ENCODE measurements around the gene SARDH. TPM values are rescaled to one million over a fixed set of nuclear protein-coding genes. Genes with fewer than 3 reads are reported as not detected.

The SARDH gene
- total RNA-seq, 5 donors from 2014 or later (not counting 1 experiment from before 2014, with no cell fraction given), result 8.8 to 34.4 (median 23.8) TPM

DNA sequence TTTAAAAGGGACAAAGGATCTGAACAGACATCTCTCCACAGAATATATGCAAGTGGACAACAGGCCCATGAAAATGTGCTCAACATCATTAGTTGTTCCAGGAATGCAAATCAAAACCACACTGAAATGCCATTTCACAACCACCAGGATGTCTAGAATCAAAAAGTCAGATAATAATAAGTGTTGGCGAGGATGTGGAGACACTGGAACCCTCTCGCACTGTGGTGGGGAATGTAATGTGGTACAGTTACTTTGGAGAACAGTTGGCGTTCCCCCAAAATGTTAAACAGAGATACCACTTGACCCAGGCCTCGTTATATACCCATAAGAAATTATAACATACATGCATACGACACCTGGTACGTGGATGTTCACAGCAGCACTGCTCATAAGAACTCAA lies 38.6 kb downstream of the SARDH start:
- peak overlapping the region in 2 of 3 donors; percentile 25 to 85 for H3K4me3 Mint-ChIP-seq
- Histone ChIP-seq H3K27me3 (replicated peaks in 1 of 2; ENCODE audit: control insufficient read depth in 2 of 2, extremely low read depth in 1 of 2, insufficient read depth in 2 of 2, low read length in 1 of 2) (peaks cover 0 to 4% of the 10 kb centered on the region in 2 experiments), H3K27ac (ENCODE audit: low read length) (no peak overlapping the region), H3K36me3 (ENCODE audit: control insufficient read depth in 2 of 2, extremely low read depth in 1 of 2, insufficient read depth in 1 of 2, low read length in 1 of 2) (peaks cover 0 to 3% of the 10 kb centered on the region in 2 donors), H3K4me1 (ENCODE audit: control insufficient read depth in 1 of 2, extremely low read depth in 1 of 2, insufficient read depth in 2 of 2, low read length in 2 of 2) (peaks cover 53 to 58% of the 10 kb centered on the region in 2 experiments), H3K4me3 (ENCODE audit: control insufficient read depth in 1 of 2, extremely low read depth in 1 of 2, low read length in 1 of 2) (no peak overlapping the region), H3K9me3 (no peaks in the 10 kb centered on the region)
- ATAC-seq (replicated peaks in 1 of 4) (no peak), DNase-seq (no peak)
- ChIA-PET POLR2A (no interaction called here), CTCF (no interaction called here)
- H3K36me3 Mint-ChIP-seq, result peaks cover 4% of the 10 kb centered on the region
- H3K27ac Mint-ChIP-seq, result peak overlapping the region; percentile 57 to 82
- peaks cover 53 to 65% (median 55%) of the 10 kb centered on the region in 3 donors for H3K4me1 Mint-ChIP-seq
- no peaks in the 10 kb centered on the region for H3K27me3 Mint-ChIP-seq
- peaks cover 0 to 3% (median 0%) of the 10 kb centered on the region in 3 donors for H3K9me3 Mint-ChIP-seq
- no CpG with 5 or more reads among the region's 6 CpGs for WGBS (ENCODE audit: insufficient coverage)

DNA sequence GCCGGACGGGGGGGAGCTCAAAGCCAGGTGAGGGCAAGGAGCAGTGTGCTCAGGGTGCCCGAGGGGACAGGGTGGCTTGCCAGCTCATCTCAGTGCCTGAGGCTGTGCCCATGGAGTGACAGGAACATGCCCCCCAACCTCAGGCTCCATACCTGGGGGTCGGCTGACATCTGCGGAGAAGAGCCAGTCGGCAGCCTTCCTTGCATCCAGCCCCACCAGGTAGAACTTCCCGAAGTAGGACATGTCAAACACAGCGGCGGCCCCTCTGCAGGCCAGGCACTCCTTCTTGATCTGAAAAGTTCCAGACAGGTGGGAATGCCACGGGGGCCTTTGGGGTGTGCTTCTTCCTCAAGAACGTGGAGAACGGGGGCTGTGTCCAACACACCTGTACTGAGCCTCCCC lies 42.1 kb downstream of the SARDH start:
- H3K27ac ChIP-seq (ENCODE audit: low read length), result no peak overlapping the region
- Mint-ChIP-seq H3K9me3 (peaks cover 0 to 3% (median 0%) of the 10 kb centered on the region in 3 donors), H3K27ac (no peak overlapping the region), H3K4me3 (no peak overlapping the region), H3K36me3 (peaks cover 15% of the 10 kb centered on the region), H3K4me1 (peaks cover 38 to 46% (median 46%) of the 10 kb centered on the region in 3 donors), H3K27me3 (no peaks in the 10 kb centered on the region)
- no peak for DNase-seq
- no peaks in the 10 kb centered on the region for H3K27me3 ChIP-seq (replicated peaks in 1 of 2; ENCODE audit: control insufficient read depth in 2 of 2, extremely low read depth in 1 of 2, insufficient read depth in 2 of 2, low read length in 1 of 2)
- ChIA-PET POLR2A (no interaction called here), CTCF (no interaction called here)
- WGBS (ENCODE audit: insufficient coverage), result 89% methylated on average over 11 of the region's 12 CpGs
- H3K9me3 ChIP-seq, result no peaks in the 10 kb centered on the region
- ATAC-seq (replicated peaks in 1 of 4), result no peak
- H3K4me3 ChIP-seq (ENCODE audit: control insufficient read depth in 1 of 2, extremely low read depth in 1 of 2, low read length in 1 of 2), result no peak overlapping the region
- peaks cover 14 to 15% of the 10 kb centered on the region in 2 donors for H3K36me3 ChIP-seq (ENCODE audit: control insufficient read depth in 2 of 2, extremely low read depth in 1 of 2, insufficient read depth in 1 of 2, low read length in 1 of 2)
- H3K4me1 ChIP-seq (ENCODE audit: control insufficient read depth in 1 of 2, extremely low read depth in 1 of 2, insufficient read depth in 2 of 2, low read length in 2 of 2), result peaks cover 27 to 30% of the 10 kb centered on the region in 2 experiments

DNA sequence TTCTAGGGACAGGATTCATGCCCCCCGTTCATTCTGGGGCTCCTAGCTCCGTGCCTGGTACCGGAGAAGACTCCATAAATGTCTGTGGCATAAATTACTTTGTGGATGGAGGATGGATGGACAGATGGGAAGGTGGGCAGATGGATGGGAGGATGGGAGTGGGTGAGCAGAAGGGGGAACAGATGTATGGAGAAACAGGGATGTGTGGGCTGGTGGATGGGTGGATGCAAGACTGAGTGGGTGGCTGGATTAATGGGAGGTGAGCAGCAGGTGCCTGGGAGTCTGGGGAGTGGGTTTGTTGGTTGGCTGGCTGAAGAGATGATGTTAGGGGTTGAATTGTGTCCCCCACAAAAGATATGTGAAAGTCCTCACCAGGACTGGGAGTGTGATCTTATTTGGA lies 43.5 kb downstream of the SARDH start:
- Mint-ChIP-seq H3K27me3 (no peaks in the 10 kb centered on the region), H3K9me3 (peaks cover 0 to 3% (median 0%) of the 10 kb centered on the region in 3 donors), H3K27ac (peak overlapping the region; percentile 5 to 41), H3K36me3 (peaks cover 15% of the 10 kb centered on the region), H3K4me1 (peaks cover 28 to 35% (median 35%) of the 10 kb centered on the region in 3 donors), H3K4me3 (no peak overlapping the region)
- WGBS (ENCODE audit: insufficient coverage), result no CpG with 5 or more reads among the region's 3 CpGs
- Histone ChIP-seq H3K36me3 (ENCODE audit: control insufficient read depth in 2 of 2, extremely low read depth in 1 of 2, insufficient read depth in 1 of 2, low read length in 1 of 2) (peaks cover 22 to 23% of the 10 kb centered on the region in 2 donors), H3K27me3 (replicated peaks in 1 of 2; ENCODE audit: control insufficient read depth in 2 of 2, extremely low read depth in 1 of 2, insufficient read depth in 2 of 2, low read length in 1 of 2) (no peaks in the 10 kb centered on the region), H3K4me3 (ENCODE audit: control insufficient read depth in 1 of 2, extremely low read depth in 1 of 2, low read length in 1 of 2) (no peak overlapping the region), H3K4me1 (ENCODE audit: control insufficient read depth in 1 of 2, extremely low read depth in 1 of 2, insufficient read depth in 2 of 2, low read length in 2 of 2) (peaks cover 14 to 23% of the 10 kb centered on the region in 2 experiments), H3K27ac (ENCODE audit: low read length) (no peak overlapping the region), H3K9me3 (no peaks in the 10 kb centered on the region)
- no peak for ATAC-seq (replicated peaks in 1 of 4)
- ChIA-PET CTCF (no interaction called here), POLR2A (no interaction called here)
- no peak for DNase-seq

DNA sequence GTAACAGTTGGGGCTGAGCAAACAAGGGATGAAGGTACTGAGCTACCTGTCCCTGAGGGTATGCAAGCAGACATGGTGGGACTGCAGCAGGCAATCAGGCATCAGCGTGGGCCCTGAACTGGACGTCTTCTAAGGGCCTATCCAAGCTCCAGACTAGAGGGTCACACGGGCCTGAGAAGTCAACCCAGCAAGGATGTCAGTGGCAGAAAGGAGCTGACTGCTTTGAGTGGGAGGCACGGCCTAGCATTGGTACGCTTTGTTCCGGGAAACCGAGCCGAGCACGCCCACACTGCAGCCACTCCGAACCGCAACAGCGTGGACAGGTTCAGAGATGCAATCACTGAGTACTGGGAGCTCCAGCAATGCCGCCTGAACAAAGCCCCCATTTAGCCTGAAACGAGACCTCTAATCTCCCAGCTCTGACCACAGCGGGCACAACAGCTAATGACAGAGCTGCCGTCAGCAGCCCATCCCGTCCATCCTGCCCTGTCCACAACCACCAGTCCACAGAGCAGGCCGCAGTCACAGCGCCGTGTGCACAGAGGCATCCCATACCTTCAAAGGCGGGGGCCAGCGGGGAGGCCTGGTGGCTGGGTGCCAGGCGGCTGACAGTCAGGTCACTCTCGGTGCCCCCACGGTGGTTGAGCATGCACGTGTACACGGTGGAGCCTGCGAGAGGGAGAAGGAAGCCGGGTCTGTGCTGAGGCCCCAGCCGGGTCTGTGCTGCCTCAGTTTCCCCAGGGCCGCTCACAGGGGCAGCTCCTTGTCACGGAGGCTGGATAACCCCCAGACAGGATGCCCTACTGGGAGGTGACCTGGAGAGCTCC lies 44.2 kb downstream of the SARDH start:
- Mint-ChIP-seq H3K27ac (no peak overlapping the region), H3K27me3 (no peaks in the 10 kb centered on the region), H3K4me1 (peaks cover 23 to 33% (median 31%) of the 10 kb centered on the region in 3 donors), H3K9me3 (peaks cover 0 to 3% (median 0%) of the 10 kb centered on the region in 3 donors), H3K4me3 (no peak overlapping the region), H3K36me3 (peaks cover 15% of the 10 kb centered on the region)
- Histone ChIP-seq H3K27me3 (replicated peaks in 1 of 2; ENCODE audit: control insufficient read depth in 2 of 2, extremely low read depth in 1 of 2, insufficient read depth in 2 of 2, low read length in 1 of 2) (no peaks in the 10 kb centered on the region), H3K36me3 (ENCODE audit: control insufficient read depth in 2 of 2, extremely low read depth in 1 of 2, insufficient read depth in 1 of 2, low read length in 1 of 2) (peaks cover 22 to 23% of the 10 kb centered on the region in 2 donors), H3K27ac (ENCODE audit: low read length) (no peak overlapping the region), H3K9me3 (no peaks in the 10 kb centered on the region), H3K4me3 (ENCODE audit: control insufficient read depth in 1 of 2, extremely low read depth in 1 of 2, low read length in 1 of 2) (no peak overlapping the region), H3K4me1 (ENCODE audit: control insufficient read depth in 1 of 2, extremely low read depth in 1 of 2, insufficient read depth in 2 of 2, low read length in 2 of 2) (peaks cover 8 to 19% of the 10 kb centered on the region in 2 experiments)
- POLR2A ChIA-PET, result no interaction called here
- WGBS (ENCODE audit: insufficient coverage), result 90% methylated on average over 26 of the region's 32 CpGs
- ATAC-seq (replicated peaks in 1 of 4) (no peak), DNase-seq (no peak)
- CTCF ChIA-PET, result no interaction called here

- no peaks in the 10 kb centered on the region for H3K9me3 ChIP-seq
- CTCF ChIA-PET, result no interaction called here
- no peak for DNase-seq
- 91% methylated on average over 10 of the region's 10 CpGs for WGBS (ENCODE audit: insufficient coverage)
- peaks cover 22 to 23% of the 10 kb centered on the region in 2 donors for H3K36me3 ChIP-seq (ENCODE audit: control insufficient read depth in 2 of 2, extremely low read depth in 1 of 2, insufficient read depth in 1 of 2, low read length in 1 of 2)
- H3K9me3 Mint-ChIP-seq, result no peaks in the 10 kb centered on the region
- POLR2A ChIA-PET, result no interaction called here
- H3K4me3 Mint-ChIP-seq, result no peak overlapping the region
- ATAC-seq (replicated peaks in 1 of 4), result no peak
- peaks cover 4 to 12% of the 10 kb centered on the region in 2 experiments for H3K4me1 ChIP-seq (ENCODE audit: control insufficient read depth in 1 of 2, extremely low read depth in 1 of 2, insufficient read depth in 2 of 2, low read length in 2 of 2)
- no peak overlapping the region for H3K27ac Mint-ChIP-seq
- H3K36me3 Mint-ChIP-seq, result peaks cover 15% of the 10 kb centered on the region
- peaks cover 15 to 25% (median 23%) of the 10 kb centered on the region in 3 donors for H3K4me1 Mint-ChIP-seq
- no peak overlapping the region for H3K27ac ChIP-seq (ENCODE audit: low read length)
- H3K27me3 ChIP-seq (replicated peaks in 1 of 2; ENCODE audit: control insufficient read depth in 2 of 2, extremely low read depth in 1 of 2, insufficient read depth in 2 of 2, low read length in 1 of 2), result no peaks in the 10 kb centered on the region
- H3K4me3 ChIP-seq (ENCODE audit: control insufficient read depth in 1 of 2, extremely low read depth in 1 of 2, low read length in 1 of 2), result no peak overlapping the region
- no peaks in the 10 kb centered on the region for H3K27me3 Mint-ChIP-seq
Observed at GRCh38 chr9:133693116-133693515, 45.0 kb downstream of the SARDH start.

DNA sequence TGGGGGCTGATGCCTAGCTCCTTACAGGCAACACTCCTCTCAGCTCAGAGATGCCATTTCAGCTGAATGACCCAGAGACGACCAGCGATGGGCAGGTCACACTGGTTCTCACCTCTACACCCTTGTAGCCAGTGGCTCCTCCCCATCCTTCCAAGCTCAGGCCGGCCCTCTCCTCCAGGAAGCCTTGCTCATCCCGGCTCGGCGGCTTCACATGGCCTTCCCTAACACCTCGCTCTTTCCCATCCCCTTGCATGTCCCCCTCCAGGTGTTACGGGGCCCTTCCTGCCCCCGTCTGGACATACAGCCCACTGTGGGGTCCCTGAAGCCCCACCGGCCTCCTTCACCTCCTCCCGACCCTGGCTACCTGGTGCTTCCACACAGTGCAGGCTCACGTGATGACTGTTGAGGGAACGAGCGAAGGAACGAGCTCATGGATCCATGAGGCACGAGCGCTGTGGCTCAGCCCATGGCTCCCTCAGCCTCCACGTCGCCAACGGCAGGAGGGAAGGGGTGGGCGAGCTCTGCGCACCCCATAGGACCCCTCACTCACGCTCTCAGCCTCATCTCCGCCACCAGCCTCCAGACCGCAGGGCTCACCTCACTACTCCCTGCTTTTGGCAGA lies 45.7 kb downstream of the SARDH start:
- no peak for DNase-seq
- ChIA-PET CTCF (no interaction called here), POLR2A (no interaction called here)
- H3K9me3 ChIP-seq, result no peaks in the 10 kb centered on the region
- no peak overlapping the region for H3K27ac ChIP-seq (ENCODE audit: low read length)
- H3K9me3 Mint-ChIP-seq, result no peaks in the 10 kb centered on the region
- H3K27ac Mint-ChIP-seq, result peak overlapping the region in 1 of 2 donors; percentile 22
- no peak overlapping the region for H3K4me3 Mint-ChIP-seq
- peaks cover 22 to 23% of the 10 kb centered on the region in 2 donors for H3K36me3 ChIP-seq (ENCODE audit: control insufficient read depth in 2 of 2, extremely low read depth in 1 of 2, insufficient read depth in 1 of 2, low read length in 1 of 2)
- H3K36me3 Mint-ChIP-seq, result peaks cover 15% of the 10 kb centered on the region
- H3K4me1 ChIP-seq (ENCODE audit: control insufficient read depth in 1 of 2, extremely low read depth in 1 of 2, insufficient read depth in 2 of 2, low read length in 2 of 2), result peaks cover 4 to 6% of the 10 kb centered on the region in 2 experiments
- no peak overlapping the region for H3K4me3 ChIP-seq (ENCODE audit: control insufficient read depth in 1 of 2, extremely low read depth in 1 of 2, low read length in 1 of 2)
- no peaks in the 10 kb centered on the region for H3K27me3 Mint-ChIP-seq
- H3K4me1 Mint-ChIP-seq, result peaks cover 12 to 20% (median 19%) of the 10 kb centered on the region in 3 donors
- ATAC-seq (replicated peaks in 1 of 4), result no peak
- 92% methylated on average over 23 of the region's 25 CpGs for WGBS (ENCODE audit: insufficient coverage)
- H3K27me3 ChIP-seq (replicated peaks in 1 of 2; ENCODE audit: control insufficient read depth in 2 of 2, extremely low read depth in 1 of 2, insufficient read depth in 2 of 2, low read length in 1 of 2), result no peaks in the 10 kb centered on the region
